ENCODE measurements around the gene ZFY. TPM values are rescaled to one million over a fixed set of nuclear protein-coding genes. Genes with fewer than 3 reads are reported as not detected.

Gene ZFY
- total RNA-seq, 4 donors from 2014 or later: 22.8 to 22.9 TPM; not detected in 2

DNA sequence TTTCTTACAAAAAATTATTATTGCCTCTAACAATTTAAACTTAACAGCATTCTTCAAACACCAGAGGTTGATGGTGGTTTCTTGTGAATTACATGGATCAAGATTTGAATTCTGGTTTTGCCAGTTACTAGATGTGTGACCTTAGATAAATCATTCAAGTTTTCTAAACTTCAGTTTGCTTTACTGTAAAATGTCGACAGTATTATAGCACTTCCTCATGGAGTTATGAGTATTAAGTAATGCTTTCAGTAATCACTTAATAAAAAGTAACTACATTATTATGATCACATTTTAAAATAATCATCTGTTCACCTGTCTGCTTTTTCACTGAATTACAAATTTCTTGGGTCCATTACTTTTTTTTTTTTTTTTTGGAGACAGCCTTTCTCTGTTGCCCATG, 37.5 kb downstream of the ZFY start:
- TF ChIP-seq, protein P1, sequence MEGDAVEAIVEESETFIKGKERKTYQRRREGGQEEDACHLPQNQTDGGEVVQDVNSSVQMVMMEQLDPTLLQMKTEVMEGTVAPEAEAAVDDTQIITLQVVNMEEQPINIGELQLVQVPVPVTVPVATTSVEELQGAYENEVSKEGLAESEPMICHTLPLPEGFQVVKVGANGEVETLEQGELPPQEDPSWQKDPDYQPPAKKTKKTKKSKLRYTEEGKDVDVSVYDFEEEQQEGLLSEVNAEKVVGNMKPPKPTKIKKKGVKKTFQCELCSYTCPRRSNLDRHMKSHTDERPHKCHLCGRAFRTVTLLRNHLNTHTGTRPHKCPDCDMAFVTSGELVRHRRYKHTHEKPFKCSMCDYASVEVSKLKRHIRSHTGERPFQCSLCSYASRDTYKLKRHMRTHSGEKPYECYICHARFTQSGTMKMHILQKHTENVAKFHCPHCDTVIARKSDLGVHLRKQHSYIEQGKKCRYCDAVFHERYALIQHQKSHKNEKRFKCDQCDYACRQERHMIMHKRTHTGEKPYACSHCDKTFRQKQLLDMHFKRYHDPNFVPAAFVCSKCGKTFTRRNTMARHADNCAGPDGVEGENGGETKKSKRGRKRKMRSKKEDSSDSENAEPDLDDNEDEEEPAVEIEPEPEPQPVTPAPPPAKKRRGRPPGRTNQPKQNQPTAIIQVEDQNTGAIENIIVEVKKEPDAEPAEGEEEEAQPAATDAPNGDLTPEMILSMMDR (IDR thresholded peaks at IDR 0.05; ENCODE audit: low read depth): no peak

GRCh38 chrY:2973110-2973751, 38.0 kb downstream of the ZFY start:
- TF ChIP-seq, protein P1 (IDR thresholded peaks at IDR 0.05; ENCODE audit: low read depth): no peak

GRCh38 chrY:2979283-2979682, 44.1 kb downstream of the ZFY start:
- TF ChIP-seq, protein P1 (IDR thresholded peaks at IDR 0.05; ENCODE audit: low read depth): no peak

DNA sequence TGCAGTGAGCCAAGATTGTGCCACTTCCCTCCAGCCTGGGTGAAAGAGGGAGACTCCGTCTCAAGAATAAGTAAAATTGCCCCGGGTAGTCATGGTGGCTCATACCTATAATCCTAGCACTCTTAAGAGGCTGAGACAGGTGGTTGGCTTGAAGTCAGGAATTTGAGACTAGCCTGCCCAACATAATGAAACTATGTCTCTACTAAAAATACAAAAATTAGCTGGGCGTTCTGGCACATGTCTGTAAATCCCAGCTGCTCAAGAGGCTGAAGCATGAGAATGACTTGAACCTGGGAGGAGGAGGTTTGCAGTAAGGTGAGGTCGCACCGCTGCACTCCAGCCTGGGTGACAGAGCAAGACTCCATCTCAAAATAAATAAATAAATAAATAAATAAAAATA, 49.3 kb downstream of the ZFY start:
- TF ChIP-seq, protein P1 (IDR thresholded peaks at IDR 0.05; ENCODE audit: low read depth): no peak

DNA sequence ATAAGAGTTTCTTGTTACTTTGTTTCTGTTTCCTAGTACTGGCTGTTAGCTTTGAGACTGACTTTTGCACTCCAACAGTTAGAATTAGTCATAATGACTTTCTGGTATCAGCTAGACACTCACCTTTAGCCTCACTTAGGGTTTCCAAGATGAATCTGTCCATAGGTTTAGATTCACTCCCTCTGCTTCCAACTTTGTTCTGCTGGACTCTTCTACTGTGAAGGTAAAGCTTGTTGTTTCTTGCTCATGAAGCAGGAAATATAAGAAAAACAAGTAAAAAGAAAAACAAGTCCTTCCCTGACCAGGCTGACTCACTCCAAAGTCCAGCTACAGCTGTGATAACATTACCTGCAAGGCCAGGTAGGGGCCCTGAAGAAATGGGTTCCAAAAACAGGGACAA, 67.0 kb downstream of the ZFY start:
- TF ChIP-seq, protein P1 (IDR thresholded peaks at IDR 0.05; ENCODE audit: low read depth): no peak

DNA sequence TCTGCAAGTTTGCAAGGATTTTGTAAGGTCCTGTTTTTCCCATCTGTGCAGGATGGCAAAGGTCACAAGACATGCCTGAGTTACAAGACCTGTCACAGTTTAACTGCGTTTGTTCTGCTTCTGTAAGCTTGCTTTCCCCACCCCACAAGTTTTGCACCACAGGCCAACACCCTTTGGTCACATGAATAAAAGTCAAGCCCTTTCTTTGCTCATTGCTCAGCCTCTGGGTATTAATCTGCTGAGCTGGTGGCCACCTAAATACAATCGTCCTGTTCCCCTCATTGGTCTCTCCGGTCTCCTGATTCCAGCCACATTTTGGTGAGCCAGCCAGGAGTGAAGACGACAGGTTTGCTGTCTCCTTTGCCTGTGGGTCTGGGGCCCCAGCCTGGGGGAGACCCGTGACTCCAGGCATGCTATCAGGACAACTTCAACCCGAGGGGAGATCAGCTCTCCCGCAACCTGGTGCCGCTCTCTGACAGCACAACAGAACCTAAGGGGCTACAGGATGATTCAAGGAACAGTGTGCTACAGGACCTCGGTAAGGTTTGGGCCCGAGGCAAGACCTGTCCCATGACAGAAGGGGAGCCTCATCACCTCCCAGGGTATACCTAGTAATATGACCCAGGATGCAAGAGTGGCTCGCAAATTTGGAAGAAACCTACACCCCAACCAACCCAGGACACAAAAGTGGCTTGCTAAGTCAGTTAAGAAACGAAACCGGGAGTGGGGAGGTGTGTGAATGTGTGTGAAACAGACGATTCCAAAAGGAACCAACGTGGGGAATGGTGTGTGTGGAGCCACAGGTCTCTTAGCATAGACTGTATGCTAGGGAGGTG, 67.7 kb downstream of the ZFY start:
- TF ChIP-seq, protein P1 (IDR thresholded peaks at IDR 0.05; ENCODE audit: low read depth): no peak

- TF ChIP-seq, protein P1 (IDR thresholded peaks at IDR 0.05; ENCODE audit: low read depth): no peak
Observed at GRCh38 chrY:3003516-3003830, 68.3 kb downstream of the ZFY start.

Measured in subcutaneous adipose tissue (tissue), 4 donors.